NCI-H1092 treated with DMSO at 0.1 percent for 48 hours (cell line): ENCODE data around the gene KIRREL3.
A peak's percentile ranks its signal among the peaks of the same experiment; 100 is the strongest.

ENCODE experiments used
- DNase-seq: peaks from one replicate; lab custom pipeline; 2025; lab: John Stamatoyannopoulos, UW

The KIRREL3 gene

GRCh38 chr11:127000291-127000968 lies at the start of gene KIRREL3:
Gene KIRREL3, minus strand, starts transcription at chr11:127000770.
- peak; percentile 65 for DNase-seq

GRCh38 chr11:127050186-127050585 lies 49.6 kb upstream of the KIRREL3 start:
- no peak for DNase-seq

GRCh38 chr11:127049486-127049885 lies 48.9 kb upstream of the KIRREL3 start:
- no peak for DNase-seq

DNA sequence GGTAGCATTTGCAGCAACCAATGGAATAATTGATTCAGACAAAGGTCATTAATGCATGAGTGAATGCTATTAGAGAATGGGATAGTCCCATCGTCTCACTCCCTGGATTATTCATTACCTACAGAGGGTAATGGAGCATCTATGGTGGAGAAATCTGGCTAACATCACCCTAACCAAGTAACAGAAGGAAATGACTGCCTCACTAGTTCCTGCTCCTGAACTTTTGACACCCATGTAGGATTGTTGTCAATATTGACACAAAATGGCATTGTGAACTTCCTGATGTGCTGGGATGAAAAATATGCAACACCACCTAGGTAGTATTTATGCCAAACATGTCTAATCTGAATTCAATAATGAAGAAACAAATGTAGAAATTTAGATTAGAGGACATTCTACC lies 44.0 kb upstream of the KIRREL3 start:
- DNase-seq: no peak

DNA sequence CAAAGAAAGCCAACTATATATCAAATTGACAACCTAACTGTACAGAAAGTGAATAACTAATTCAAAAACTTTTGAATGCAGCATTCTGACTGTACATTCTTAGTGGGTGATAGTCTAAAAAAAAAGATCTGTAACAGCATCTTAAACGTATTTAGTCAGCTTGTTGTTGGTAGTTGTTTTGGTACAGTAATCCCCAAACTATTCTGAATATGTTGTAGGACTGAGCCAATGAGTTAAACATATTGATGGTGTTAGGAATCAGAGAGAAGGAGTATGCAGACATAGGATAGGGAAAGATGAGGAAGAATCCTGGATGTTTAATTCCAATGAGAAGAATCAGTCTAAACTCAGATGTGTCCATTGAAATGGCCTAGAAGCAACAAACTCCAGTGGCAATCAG lies 41.9 kb upstream of the KIRREL3 start:
- DNase-seq: no peak

GRCh38 chr11:127039591-127039990 lies 39.0 kb upstream of the KIRREL3 start:
- no peak for DNase-seq

DNA sequence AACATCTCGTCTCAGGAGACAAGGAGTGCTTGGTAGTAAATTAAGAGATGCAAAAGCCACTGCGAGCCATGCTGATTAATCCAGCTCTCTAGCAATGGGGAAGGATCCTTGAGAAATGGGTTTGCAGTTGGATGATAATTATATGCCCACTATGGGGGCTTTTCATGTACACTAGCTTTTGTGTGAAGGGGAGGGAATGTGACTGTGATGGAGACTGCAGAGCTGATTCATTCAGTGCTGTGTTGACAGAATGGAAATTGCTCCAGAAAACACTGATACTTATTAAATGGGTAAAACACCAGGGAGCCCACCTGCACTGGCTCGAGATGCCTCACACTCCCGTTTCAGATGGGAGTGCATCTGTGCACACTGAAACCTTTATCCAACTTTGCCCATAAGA lies 37.0 kb upstream of the KIRREL3 start:
- peak; percentile 36 for DNase-seq

DNA sequence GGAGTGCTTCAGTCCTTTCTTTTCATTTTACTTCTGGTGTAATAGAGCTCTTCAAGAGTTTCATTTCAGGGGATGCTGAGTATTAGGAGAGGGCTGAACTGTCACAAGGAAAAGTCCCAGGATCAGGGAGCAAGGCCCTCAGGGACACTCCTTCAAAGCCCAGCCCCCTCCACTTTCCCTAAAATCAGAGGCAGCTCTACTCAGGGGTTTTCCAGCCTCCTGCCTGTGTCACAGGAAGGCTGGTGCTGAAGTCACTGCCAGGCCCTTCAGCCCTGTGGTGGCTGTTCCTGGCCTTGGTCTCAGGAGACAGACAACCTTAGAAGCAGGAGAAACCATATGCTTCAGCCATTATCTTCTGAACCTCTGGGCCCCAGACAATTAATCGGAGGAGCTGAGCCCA lies 36.4 kb upstream of the KIRREL3 start:
- DNase-seq: no peak

GRCh38 chr11:127035824-127036223 lies 35.3 kb upstream of the KIRREL3 start:
- no peak for DNase-seq

- no peak for DNase-seq
Measured at GRCh38 chr11:127034973-127035372, 34.4 kb upstream of the KIRREL3 start.

DNA sequence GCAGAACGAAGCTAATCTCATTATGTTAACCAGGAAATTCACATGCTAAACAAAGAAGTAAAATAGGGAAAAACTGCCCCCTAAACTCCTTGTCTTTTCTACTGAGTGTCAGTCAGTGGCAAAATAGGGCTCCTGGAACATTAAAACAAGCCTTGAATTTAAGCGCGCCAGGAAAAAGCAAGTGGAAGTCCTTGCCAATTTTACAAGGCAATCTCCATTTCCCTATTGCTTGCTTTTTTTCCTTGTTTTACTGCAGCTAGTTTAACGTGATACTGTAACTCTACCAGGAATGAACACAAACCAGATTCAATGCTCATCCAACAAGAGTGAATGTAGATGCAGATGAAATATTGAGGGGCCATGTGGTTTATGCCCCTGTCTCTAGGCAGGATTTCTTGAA lies 28.1 kb upstream of the KIRREL3 start:
- DNase-seq: peak; percentile 77

DNA sequence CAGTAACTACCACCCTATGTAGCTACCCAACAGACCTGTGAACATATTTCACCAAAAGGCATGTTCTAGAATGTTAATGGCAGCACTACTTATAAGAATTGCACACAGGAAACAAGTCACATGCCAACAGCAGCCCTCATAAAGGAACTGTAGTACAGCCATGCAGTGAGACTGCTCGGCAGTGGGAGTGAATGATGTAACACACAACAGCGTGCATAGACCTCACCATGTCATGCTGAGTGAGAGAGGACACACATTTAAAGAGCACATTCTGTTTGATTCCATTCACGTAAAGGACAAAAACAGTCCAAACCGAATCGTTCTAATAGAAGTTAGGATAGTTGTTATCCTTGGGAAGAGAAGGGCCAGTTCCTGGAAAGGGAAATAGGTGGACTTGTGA lies 27.2 kb upstream of the KIRREL3 start:
- peak; percentile 47 for DNase-seq

DNA sequence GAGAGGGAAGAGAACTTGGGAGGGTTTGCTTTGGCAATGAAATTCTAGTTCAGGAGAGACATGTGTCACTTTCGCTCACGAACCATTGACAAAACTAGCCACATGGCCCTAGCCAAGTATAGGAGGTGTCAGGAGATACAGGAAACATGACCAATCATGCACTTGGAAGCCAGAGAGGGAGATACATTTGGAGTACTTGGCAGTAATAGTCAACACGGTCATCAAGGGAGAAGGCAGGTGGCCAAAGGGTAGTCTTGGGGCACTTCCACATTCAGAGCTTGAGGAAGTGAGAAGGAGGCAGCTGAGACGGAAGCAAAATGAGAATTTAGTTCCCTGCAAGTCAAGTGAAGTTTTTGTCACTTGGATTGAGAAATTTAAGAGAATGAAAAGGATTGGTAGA lies 26.4 kb upstream of the KIRREL3 start:
- no peak for DNase-seq

GRCh38 chr11:127023991-127024390 lies 23.4 kb upstream of the KIRREL3 start:
- no peak for DNase-seq

- DNase-seq: no peak
Measured at GRCh38 chr11:127018683-127019279, 18.2 kb upstream of the KIRREL3 start.

GRCh38 chr11:127017482-127017881 lies 16.9 kb upstream of the KIRREL3 start:
- no peak for DNase-seq

- DNase-seq: no peak
Measured at GRCh38 chr11:127013550-127013949, 13.0 kb upstream of the KIRREL3 start.

DNA sequence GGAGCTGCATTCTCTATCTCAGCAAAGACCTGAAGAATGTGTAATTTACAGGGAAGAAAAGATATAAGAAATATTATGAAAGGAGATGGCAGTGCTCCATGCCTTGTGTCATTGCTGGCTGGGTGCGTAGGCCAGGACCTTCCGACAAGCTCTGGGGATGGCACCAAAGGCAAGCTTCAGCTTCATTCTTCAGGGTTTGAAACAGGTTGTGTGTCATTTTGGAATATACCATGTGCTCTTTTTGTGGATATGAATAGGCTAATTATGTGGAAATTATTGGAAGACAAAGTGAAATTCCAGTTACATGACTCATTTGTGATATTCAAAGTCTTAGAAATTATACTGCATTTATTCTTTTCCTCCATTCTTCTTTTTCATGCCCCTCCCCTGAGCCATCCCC lies 5.7 kb upstream of the KIRREL3 start:
- no peak for DNase-seq

DNA sequence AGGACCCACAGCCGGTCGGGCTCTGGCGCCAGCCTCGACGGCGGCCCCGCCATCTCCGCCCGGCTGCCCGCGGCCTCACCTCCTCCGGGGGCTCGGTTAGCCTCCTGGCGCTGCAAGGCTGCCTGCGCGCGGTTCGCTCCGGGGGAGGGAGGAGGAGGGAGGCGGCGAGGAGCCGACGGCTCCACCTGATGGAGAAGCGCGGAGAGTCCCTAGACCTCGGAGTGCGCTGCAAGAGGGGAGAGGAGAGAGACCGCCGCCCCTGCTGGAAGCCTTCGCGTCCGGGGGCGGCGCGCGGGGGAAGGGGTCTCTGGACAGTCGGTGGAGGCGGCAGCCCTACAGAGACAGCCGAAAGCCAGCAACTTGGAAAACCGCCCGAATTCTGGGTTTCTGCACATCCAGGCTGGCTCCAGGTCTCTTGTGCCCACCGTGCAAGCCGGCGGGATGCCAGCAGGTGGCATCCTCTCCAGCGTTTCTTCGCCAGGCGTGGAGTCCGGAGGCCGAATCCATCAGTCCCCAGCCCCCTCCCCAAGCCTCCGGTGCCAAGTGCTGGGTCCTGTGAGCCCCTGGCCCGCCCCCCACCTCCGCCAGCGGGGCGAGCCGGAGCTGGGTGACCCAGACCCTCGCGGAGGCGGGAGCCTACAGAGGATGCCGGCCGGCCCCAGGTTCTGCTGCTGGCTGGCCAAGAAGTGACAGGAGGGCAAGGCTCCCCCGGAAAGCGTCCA lies 2.9 kb upstream of the KIRREL3 start:
- peak; percentile 96 for DNase-seq

DNA sequence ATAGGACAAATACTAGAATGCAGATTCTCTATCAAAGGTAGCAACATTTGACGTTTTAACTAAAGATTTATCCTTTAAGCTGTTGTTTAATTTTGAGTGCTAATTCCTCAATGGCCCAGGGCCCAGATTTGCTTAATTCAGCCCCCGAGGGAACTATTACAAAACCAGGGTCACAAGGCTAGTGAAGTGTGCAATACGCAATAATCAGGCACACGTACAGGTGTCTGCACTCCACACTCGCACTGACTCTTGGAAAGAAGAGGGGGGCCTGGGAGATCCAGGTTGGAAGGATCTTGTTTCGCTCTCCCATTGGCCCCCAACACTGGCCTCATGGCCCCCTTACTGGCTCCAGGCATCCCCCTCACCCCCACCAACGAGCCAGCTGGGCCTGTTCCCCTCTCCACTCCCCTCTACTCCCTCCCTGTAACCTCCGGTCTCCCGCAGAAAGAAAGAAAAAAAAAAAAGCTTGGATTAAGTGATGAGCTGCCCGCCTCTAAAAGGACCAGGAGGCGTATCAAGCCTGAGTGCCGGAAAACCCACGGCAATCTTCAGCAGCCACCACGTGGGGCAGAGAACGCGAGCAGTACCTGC lies 2.2 kb upstream of the KIRREL3 start:
- peak; percentile 77 for DNase-seq

DNA sequence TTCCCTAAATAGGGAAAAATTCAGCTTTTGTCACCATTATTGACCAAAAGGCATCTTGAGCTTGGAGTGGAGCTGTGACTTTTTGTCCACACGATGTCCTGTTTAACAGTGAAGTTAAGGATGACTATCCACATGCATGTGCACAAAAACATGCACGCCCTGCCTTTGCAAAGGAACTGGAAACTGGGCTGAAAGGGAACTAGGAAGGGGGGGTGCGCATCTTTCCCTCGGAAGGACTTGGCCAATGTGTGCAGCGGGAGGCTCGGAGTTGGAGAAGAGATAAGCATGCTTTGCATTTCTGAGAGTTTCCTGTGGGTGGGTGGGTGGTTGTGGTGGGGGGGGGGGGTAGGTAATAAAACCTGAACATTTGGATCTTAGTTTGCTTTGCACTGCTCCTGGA lies 411 bp upstream of the KIRREL3 start:
- no peak for DNase-seq

GRCh38 chr11:126999366-126999765 lies 1.2 kb downstream of the KIRREL3 start:
- no peak for DNase-seq

- no peak for DNase-seq
Measured at GRCh38 chr11:126997641-126998040, 2.9 kb downstream of the KIRREL3 start.
